Stimulated activated naive CD8-positive, alpha-beta T cell treated with anti-CD3 and anti-CD28 coated beads, Interleukin-15, Interleukin-2, amounts not matched to agents 100 ng/mL and 50 ng/mL, for 24 hours (primary cell): Measurements from ENCODE around the gene ADAMTS12.

ENCODE experiments used
- H3K27ac Mint-ChIP-seq: one replicate; pipeline ENCODE4 v1.8.0; 2021; ENCODE audit warnings: mild to moderate bottlenecking, mixed read lengths
- H3K27me3 Mint-ChIP-seq: one replicate; pipeline ENCODE4 v1.8.0; 2021; ENCODE audit warnings: mixed read lengths
- H3K36me3 Mint-ChIP-seq: one replicate; pipeline ENCODE4 v1.8.0; 2021; ENCODE audit warnings: low read depth, mixed read lengths
- H3K4me1 Mint-ChIP-seq: one replicate; pipeline ENCODE4 v1.8.0; 2021; ENCODE audit warnings: low read depth, mixed read lengths
- H3K4me3 Mint-ChIP-seq: one replicate; pipeline ENCODE4 v1.8.0; 2021; ENCODE audit warnings: mild to moderate bottlenecking, mixed read lengths
- H3K9me3 Mint-ChIP-seq: one replicate; pipeline ENCODE4 v1.8.0; 2021; ENCODE audit warnings: mixed read lengths

ADAMTS12 gene

DNA sequence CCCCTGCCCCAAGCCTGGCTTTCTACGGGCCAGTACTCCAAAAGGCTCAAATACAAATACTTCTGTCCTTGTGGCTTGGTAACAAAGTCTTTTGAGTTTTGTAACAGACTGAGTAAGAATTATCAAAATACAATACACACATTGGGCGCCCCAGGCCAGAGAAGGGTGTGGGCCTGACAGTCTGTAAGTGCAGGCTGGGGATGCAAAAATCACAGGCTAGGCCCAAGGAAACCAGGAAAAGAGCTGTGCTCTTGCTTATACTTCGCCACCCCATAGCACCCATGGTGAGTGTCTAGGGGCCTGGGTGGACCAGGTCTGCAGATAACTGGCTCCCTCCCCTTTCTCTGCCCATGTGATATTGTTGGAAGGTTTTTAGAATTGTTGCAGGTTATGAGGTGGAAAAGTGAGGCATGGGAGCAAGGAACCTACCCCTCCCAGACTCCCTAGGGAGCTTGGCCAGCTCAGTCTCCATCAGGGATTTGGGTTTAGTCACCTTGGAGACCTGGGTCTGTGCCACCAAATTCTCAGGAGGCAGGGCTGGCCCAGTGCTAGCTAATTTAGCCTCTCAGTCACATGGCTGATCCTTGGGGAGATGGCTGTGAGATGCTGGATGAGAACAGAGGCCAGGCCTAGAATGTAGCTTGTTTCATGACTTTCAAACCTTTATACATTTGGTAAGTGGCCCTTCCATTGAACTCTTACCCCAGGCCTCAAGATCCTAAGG is 378.2 kb downstream of the ADAMTS12 start:
- Mint-ChIP-seq H3K4me3 (no peak overlapping the region), H3K36me3 (no peaks in the 10 kb centered on the region), H3K4me1 (no peaks in the 10 kb centered on the region), H3K9me3 (peaks cover 4% of the 10 kb centered on the region), H3K27ac (no peak overlapping the region), H3K27me3 (peaks cover 7% of the 10 kb centered on the region)

DNA sequence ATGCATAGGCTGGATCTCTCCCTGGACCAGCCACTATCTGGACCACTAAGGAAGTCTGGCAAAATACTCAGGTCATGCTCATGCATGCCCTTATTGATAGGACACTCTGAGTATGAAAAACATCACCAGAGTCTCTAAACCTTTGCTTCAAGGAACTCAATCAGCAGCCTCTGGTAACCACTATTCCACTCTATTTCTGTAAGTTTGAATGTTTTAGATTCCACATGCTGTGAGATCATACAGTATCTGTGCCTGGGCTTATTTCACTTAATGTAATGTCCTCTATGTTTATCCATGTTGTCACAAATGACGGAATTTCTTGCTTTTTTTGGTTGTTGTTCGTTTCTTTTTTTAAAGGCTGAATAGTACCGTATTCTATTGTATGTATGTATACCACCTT is 382.8 kb downstream of the ADAMTS12 start:
- Mint-ChIP-seq H3K9me3 (no peaks in the 10 kb centered on the region), H3K27ac (no peak overlapping the region), H3K4me3 (no peak overlapping the region), H3K36me3 (no peaks in the 10 kb centered on the region), H3K27me3 (no peaks in the 10 kb centered on the region), H3K4me1 (no peaks in the 10 kb centered on the region)

DNA sequence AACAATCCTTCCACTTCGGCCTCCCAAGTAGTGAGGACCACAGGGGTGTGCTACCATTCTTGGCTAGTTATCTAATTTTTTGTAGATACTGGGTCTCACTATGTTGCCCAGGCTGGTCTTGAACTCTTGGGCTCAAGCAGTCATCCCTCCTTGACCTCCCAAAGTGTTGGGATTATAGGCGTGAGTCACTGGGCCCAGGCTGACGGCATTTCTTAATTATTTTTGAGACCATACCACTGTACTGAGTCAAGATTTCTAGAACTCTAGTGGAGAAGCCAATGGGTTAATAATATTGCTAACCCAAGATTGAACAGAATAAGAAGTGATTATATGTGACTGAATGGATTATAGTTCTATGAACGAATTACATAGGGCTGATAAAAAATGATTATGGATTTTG is 384.4 kb downstream of the ADAMTS12 start:
- H3K36me3 Mint-ChIP-seq, result no peaks in the 10 kb centered on the region
- H3K27me3 Mint-ChIP-seq, result no peaks in the 10 kb centered on the region
- H3K9me3 Mint-ChIP-seq, result no peaks in the 10 kb centered on the region
- no peak overlapping the region for H3K4me3 Mint-ChIP-seq
- no peaks in the 10 kb centered on the region for H3K4me1 Mint-ChIP-seq
- no peak overlapping the region for H3K27ac Mint-ChIP-seq

DNA sequence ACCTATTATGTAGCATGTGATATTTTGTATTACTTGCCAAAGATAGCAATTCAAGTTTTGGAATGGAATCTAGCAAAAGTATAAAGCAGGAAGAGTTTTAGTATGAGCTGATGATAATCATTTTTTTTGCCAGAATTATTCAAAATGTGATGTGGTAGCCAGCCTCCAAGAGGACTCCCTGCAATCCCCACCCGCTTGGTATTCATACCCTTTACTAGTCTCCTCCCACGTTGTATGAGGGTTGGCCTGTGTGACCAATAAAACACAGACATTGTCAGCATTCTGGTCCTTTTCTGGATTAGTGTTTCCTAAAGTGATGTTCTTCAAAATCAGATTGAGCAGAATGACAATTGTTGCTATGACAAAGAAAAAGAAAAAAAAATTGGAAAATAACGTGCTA is 387.2 kb downstream of the ADAMTS12 start:
- H3K9me3 Mint-ChIP-seq, result no peaks in the 10 kb centered on the region
- H3K36me3 Mint-ChIP-seq, result no peaks in the 10 kb centered on the region
- no peak overlapping the region for H3K27ac Mint-ChIP-seq
- no peak overlapping the region for H3K4me3 Mint-ChIP-seq
- H3K27me3 Mint-ChIP-seq, result no peaks in the 10 kb centered on the region
- H3K4me1 Mint-ChIP-seq, result no peaks in the 10 kb centered on the region

DNA sequence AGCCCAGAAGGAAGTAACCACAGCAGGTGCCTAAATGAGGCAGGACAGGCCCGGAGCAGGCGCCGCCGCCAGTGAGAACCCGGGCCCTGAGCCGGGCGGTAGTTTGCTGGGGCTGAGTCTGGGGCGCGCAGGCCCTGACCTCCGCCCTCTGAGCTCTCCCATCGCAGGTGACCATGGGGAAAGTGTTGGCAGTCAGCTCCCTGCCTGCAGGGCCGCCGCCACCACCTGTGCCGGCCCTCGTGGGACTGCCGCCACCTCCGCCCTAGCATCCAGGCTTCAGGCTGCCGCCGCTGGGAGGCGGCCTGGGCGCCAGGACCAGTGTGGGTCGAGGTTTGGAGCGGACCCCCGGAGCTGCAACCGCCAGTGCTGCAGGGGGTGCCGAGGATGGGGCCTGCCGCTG is 389.9 kb downstream of the ADAMTS12 start:
- Mint-ChIP-seq H3K4me1 (no peaks in the 10 kb centered on the region), H3K4me3 (no peak overlapping the region), H3K27me3 (no peaks in the 10 kb centered on the region), H3K27ac (no peak overlapping the region), H3K9me3 (no peaks in the 10 kb centered on the region), H3K36me3 (no peaks in the 10 kb centered on the region)

- no peak overlapping the region for H3K27ac Mint-ChIP-seq
- no peaks in the 10 kb centered on the region for H3K4me1 Mint-ChIP-seq
- no peak overlapping the region for H3K4me3 Mint-ChIP-seq
- H3K27me3 Mint-ChIP-seq, result no peaks in the 10 kb centered on the region
- no peaks in the 10 kb centered on the region for H3K36me3 Mint-ChIP-seq
- H3K9me3 Mint-ChIP-seq, result no peaks in the 10 kb centered on the region
Observed at GRCh38 chr5:33501260-33501659, 390.5 kb downstream of the ADAMTS12 start.

DNA sequence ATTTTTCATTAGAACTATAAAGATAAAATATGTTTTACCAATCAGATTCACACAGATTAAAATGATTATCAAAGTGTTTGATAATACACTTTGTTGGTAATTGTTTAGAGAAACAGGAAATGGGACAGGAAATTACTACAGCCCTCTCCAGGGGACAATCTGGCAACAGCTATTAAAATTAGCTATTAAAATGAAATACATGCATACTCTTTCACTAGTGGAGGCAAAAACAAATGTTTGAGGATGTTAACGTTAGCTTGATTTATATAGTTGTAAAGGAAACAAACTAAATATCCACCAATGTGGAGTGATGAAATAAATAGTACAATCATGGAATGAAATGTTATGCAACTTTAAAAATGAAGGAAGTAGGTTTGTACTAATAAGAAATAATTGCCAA is 397.3 kb downstream of the ADAMTS12 start:
- H3K4me3 Mint-ChIP-seq, result no peak overlapping the region
- H3K9me3 Mint-ChIP-seq, result no peaks in the 10 kb centered on the region
- no peaks in the 10 kb centered on the region for H3K4me1 Mint-ChIP-seq
- no peaks in the 10 kb centered on the region for H3K27me3 Mint-ChIP-seq
- H3K27ac Mint-ChIP-seq, result no peak overlapping the region
- no peaks in the 10 kb centered on the region for H3K36me3 Mint-ChIP-seq

DNA sequence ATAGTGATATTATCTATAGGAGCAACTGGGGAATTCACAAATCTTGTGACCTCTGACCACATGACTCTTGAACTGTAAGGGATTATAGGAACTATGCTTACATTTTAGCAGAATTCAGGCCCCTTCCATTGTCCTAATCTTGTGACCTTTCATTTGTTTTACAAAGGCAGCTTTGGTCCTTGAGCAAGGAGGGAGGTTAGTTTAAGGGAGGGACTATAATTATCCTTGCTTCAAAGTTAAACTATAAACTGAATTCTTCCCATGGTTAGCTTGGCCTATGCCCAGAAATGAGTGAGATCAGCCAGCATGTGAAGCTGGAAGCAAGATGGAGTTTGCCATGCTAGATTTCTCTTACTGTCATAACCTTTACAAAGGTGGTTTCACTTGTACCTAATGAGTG is 399.8 kb downstream of the ADAMTS12 start:
- Mint-ChIP-seq H3K27ac (no peak overlapping the region), H3K27me3 (no peaks in the 10 kb centered on the region), H3K36me3 (no peaks in the 10 kb centered on the region), H3K4me1 (no peaks in the 10 kb centered on the region), H3K4me3 (no peak overlapping the region), H3K9me3 (no peaks in the 10 kb centered on the region)

- H3K27me3 Mint-ChIP-seq, result no peaks in the 10 kb centered on the region
- H3K9me3 Mint-ChIP-seq, result no peaks in the 10 kb centered on the region
- H3K27ac Mint-ChIP-seq, result no peak overlapping the region
- no peaks in the 10 kb centered on the region for H3K4me1 Mint-ChIP-seq
- H3K36me3 Mint-ChIP-seq, result no peaks in the 10 kb centered on the region
- H3K4me3 Mint-ChIP-seq, result no peak overlapping the region
Observed at GRCh38 chr5:33490071-33490665, 401.6 kb downstream of the ADAMTS12 start.

DNA sequence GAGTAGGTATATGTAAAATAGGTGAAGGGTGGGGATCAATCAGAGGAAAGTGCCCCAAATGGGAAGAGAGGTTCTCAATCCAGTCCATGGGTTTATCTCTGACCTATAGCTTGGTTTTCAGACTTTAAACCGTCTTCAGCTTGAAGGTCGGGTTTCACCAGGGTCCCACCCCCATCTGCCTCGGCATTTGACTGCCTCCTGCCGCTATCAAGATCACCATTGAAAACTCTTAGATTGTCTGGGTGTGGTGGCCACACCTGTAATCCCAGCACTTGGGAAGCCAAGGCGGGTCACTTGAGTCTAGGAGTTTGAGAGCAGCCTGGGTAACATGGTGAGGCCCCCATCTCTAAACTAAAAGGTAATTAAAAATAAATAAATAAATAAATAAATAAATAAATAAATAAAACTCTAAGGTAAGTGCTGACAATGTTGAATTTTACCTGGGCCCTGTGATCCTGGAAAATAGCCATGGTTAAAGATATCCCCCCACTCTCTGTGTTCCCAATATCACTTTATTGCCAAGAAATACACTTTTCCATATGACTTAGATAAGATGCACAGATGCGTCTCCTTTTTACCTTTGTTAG is 402.2 kb downstream of the ADAMTS12 start:
- Mint-ChIP-seq H3K9me3 (no peaks in the 10 kb centered on the region), H3K36me3 (no peaks in the 10 kb centered on the region), H3K27ac (no peak overlapping the region), H3K27me3 (no peaks in the 10 kb centered on the region), H3K4me1 (no peaks in the 10 kb centered on the region), H3K4me3 (no peak overlapping the region)

GRCh38 chr5:33488558-33489355 is 403.0 kb downstream of the ADAMTS12 start:
- Mint-ChIP-seq H3K4me1 (no peaks in the 10 kb centered on the region), H3K27ac (no peak overlapping the region), H3K36me3 (no peaks in the 10 kb centered on the region), H3K4me3 (no peak overlapping the region), H3K27me3 (no peaks in the 10 kb centered on the region), H3K9me3 (no peaks in the 10 kb centered on the region)

- H3K36me3 Mint-ChIP-seq, result peaks cover 7% of the 10 kb centered on the region
- H3K27ac Mint-ChIP-seq, result no peak overlapping the region
- no peaks in the 10 kb centered on the region for H3K4me1 Mint-ChIP-seq
- no peaks in the 10 kb centered on the region for H3K9me3 Mint-ChIP-seq
- no peak overlapping the region for H3K4me3 Mint-ChIP-seq
- H3K27me3 Mint-ChIP-seq, result no peaks in the 10 kb centered on the region
Observed at GRCh38 chr5:33487236-33487635, 404.6 kb downstream of the ADAMTS12 start.

DNA sequence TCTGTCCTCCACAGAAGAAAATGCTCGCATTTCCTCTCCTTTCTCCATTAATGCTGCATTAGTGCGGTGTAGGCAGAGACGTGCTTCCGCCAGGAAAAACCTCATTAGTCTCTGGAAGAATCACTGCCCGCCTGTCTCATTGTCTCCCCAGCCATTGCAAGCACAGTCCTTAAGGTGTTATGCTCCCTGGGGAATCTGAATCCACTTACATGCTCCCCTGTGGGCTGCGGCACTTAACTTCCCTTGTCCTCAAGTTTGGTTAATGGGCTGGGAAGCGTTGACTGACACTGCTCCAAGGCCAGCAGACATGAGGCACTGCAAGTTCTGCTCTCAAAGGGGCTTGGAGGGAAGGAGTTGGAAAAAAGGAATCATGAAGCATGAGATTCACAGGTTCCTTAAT is 409.5 kb downstream of the ADAMTS12 start:
- Mint-ChIP-seq H3K36me3 (peaks cover 29% of the 10 kb centered on the region), H3K27ac (no peak overlapping the region), H3K9me3 (no peaks in the 10 kb centered on the region), H3K4me1 (no peaks in the 10 kb centered on the region), H3K4me3 (no peak overlapping the region), H3K27me3 (no peaks in the 10 kb centered on the region)

DNA sequence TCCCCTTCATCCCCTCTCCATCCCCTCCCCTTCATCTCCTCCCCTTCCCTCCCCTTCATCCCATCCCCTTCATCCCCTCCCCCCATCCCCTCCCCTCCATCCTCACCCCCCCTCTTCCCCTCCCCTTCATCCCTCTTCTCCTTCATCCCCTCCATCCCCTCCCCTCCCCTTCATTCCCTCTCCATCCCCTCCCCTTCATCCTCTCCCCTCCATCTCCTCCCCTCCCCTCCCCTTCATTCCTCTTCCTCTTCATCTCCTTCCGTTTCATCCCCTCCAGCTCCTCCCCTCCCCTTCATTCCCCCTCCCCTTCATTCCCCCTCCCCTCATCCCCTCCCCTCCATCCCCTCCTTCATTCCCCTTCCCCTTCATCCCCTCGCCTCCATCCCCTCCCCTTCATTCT is 410.9 kb downstream of the ADAMTS12 start:
- Mint-ChIP-seq H3K4me3 (no peak overlapping the region), H3K4me1 (no peaks in the 10 kb centered on the region), H3K27me3 (no peaks in the 10 kb centered on the region), H3K27ac (no peak overlapping the region), H3K36me3 (peaks cover 42% of the 10 kb centered on the region), H3K9me3 (no peaks in the 10 kb centered on the region)

DNA sequence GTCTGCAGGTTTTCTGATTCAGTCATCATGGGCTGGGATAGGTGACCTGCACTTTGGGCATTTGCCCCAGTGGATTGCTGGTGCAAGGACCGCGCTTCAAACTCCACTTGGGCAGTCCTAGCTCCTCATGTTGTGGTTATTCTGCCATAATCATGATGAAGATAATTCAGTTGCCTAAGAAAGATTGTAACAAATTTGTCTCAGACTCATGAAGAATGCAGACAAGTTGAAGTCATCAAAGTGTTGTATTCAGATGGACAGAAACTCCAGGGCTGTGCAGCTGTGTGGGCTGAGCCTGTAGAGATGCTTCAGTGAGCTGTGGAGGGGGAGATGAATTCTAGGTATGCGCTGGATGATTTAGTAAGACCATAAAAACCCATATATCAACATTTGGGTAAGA is 412.5 kb downstream of the ADAMTS12 start:
- Mint-ChIP-seq H3K36me3 (peaks cover 57% of the 10 kb centered on the region), H3K27me3 (no peaks in the 10 kb centered on the region), H3K27ac (no peak overlapping the region), H3K4me1 (no peaks in the 10 kb centered on the region), H3K9me3 (peaks cover 12% of the 10 kb centered on the region), H3K4me3 (no peak overlapping the region)
